HL-60 (cell line): ENCODE data around the gene OXER1.

Experiments
- DNase-seq, 2 experiments: peaks; one replicate each; pipeline ENCODE4 v3.0.0-alpha.2; 2010 to 2020; ENCODE audit warnings: low read depth in 1 of 2, low spot score in 1 of 2
- H3K27ac ChIP-seq: fragments of 250-450 bp; sonication (Bioruptor Pico); replicated peaks from 2 replicates; pipeline ENCODE4 v1.5.1; 2020; ENCODE audit warnings: mild to moderate bottlenecking, moderate library complexity
- H3K27me3 ChIP-seq: fragments of 250-450 bp; sonication (Bioruptor Pico); 2 replicates; pipeline ENCODE4 v1.5.1; 2021; ENCODE audit warnings: mild to moderate bottlenecking, moderate library complexity; ENCODE audit not compliant: insufficient read depth, poor library complexity, severe bottlenecking
- H3K4me3 ChIP-seq: replicated peaks from 2 replicates; pipeline ENCODE4 v1.5.1; 2011; ENCODE audit warnings: mild to moderate bottlenecking, control low read depth, low read length; ENCODE audit not compliant: insufficient read depth
- GABPA ChIP-seq: IDR thresholded peaks from 2 replicates; pipeline ENCODE4 v1.6.1; 2012; ENCODE audit warnings: low read depth
- POLR2AphosphoS5 ChIP-seq: IDR thresholded peaks from 2 replicates; pipeline ENCODE4 v1.6.1; 2012; ENCODE audit warnings: low read depth
- REST ChIP-seq: IDR thresholded peaks from 2 replicates; pipeline ENCODE4 v1.6.1; 2012; ENCODE audit warnings: low read depth; ENCODE audit not compliant: insufficient replicate concordance
- SPI1 ChIP-seq: IDR thresholded peaks from 2 replicates; pipeline ENCODE4 v1.6.1; 2012; ENCODE audit warnings: low read depth, mild to moderate bottlenecking, borderline replicate concordance
- TF ChIP-seq, protein P1 (sequence below): IDR thresholded peaks from one replicate; pipeline ENCODE4 v1.5.1; 2011; ENCODE audit warnings: low read length, control low read depth, inconsistent platforms; ENCODE audit not compliant: insufficient read depth

Gene OXER1

DNA sequence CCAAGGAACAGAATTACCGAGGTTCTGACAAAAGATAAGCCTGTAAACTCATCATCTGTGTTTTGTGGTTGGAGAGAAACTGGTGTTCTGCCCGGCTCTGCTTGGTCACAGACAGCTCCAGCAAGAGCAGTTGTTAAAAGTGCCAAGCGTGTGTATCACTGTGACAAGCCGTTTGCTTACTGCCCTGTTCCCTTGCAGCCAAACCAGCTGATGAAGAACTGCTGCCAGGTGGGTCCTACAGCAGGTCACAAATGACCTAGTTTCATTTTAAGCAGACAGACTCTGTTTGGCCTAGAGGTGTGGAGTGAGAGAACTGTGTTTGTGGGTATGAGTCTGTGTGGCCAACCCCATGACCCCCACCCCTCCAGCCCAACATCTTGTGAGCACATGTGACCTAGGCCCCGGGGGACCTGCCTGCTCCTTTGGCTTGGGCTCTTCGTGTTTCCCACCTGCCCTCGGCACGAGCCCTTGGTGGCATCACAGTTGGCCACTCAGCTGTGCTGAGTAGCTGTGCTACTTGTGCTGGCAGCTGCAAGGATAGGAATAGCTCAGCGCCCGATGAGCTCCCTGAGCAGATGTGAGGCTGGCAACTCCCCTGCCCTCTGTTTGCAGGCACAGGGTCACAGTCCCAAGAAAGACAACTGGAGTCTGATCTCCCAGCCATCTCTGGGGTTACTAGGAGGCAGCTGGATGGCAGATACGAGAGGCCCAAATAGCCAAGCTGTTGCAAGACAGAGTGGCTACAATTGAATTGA, 9.7 kb downstream of the OXER1 start:
- H3K27me3 ChIP-seq, result no peaks in the 10 kb centered on the region
- DNase-seq, result peak in 1 of 2 experiments; percentile 18
- no peak for TF ChIP-seq POLR2AphosphoS5
- no peak for TF ChIP-seq GABPA
- TF ChIP-seq SPI1, result no peak
- TF ChIP-seq, protein P1, sequence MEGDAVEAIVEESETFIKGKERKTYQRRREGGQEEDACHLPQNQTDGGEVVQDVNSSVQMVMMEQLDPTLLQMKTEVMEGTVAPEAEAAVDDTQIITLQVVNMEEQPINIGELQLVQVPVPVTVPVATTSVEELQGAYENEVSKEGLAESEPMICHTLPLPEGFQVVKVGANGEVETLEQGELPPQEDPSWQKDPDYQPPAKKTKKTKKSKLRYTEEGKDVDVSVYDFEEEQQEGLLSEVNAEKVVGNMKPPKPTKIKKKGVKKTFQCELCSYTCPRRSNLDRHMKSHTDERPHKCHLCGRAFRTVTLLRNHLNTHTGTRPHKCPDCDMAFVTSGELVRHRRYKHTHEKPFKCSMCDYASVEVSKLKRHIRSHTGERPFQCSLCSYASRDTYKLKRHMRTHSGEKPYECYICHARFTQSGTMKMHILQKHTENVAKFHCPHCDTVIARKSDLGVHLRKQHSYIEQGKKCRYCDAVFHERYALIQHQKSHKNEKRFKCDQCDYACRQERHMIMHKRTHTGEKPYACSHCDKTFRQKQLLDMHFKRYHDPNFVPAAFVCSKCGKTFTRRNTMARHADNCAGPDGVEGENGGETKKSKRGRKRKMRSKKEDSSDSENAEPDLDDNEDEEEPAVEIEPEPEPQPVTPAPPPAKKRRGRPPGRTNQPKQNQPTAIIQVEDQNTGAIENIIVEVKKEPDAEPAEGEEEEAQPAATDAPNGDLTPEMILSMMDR, result no peak
- no peak for TF ChIP-seq REST
- no peak overlapping the region for H3K27ac ChIP-seq
- H3K4me3 ChIP-seq, result no peak overlapping the region

GRCh38 chr2:42752816-42753813, 10.8 kb downstream of the OXER1 start:
- H3K27me3 ChIP-seq, result no peaks in the 10 kb centered on the region
- peak in 1 of 2 experiments; percentile 68 for DNase-seq
- no peak overlapping the region for H3K4me3 ChIP-seq
- H3K27ac ChIP-seq, result peak overlapping the region; percentile 47
- TF ChIP-seq REST, result no peak
- TF ChIP-seq, protein P1, result no peak
- TF ChIP-seq POLR2AphosphoS5, result no peak
- no peak for TF ChIP-seq GABPA
- TF ChIP-seq SPI1, result no peak

DNA sequence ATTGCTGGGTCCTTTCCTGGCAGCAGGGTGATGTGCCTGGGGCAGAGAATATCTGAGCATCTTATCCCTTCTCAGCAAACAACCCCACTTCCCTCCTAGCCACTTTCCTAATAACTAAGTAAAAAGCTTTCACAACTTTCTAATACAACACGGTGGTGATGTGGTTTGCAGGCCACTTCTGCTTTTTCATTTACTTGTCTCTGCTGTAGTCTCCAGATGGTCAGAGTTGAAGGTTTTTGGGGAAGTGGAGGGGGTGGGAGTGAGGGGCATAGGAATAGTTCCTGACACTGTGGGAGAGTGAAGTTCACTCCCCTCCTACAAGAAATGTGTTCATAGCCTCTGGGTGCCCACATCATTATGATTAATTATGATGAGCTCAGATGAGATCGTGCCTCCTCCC, 11.6 kb downstream of the OXER1 start:
- peak; percentile 49 to 95 for DNase-seq
- TF ChIP-seq SPI1 (peak; percentile 100), GABPA (0 out of 2 replicates have a peak, but pooled peaks have one; percentile 13), POLR2AphosphoS5 (peak; percentile 87), REST (no peak)
- TF ChIP-seq, protein P1, result no peak
- H3K27ac ChIP-seq, result peak overlapping the region; percentile 47
- no peak overlapping the region for H3K4me3 ChIP-seq
- H3K27me3 ChIP-seq, result no peaks in the 10 kb centered on the region
